Activated CD8-positive, alpha-beta T cell treated with anti-CD3 and anti-CD28 coated beads for 36 hours (primary cell): ENCODE measurements around the gene STOX1. TPM values are rescaled to one million over a fixed set of nuclear protein-coding genes. Genes with fewer than 3 reads are reported as not detected.
"Not testable (repeated sequence)": the region's sequence is repeated elsewhere in the genome, so short reads cannot be mapped to it uniquely, and the experiment has no call there.

Experiments used
- ATAC-seq: fragments of 200-7000 bp; cut with Tn5 transposase; one replicate; pipeline ENCODE4 v1.10.0; 2021; ENCODE audit warnings: mild to moderate bottlenecking, moderate library complexity
- CTCF ChIA-PET: fragments of 350-600 bp; sonication (Branson Sonifier 250); formaldehyde crosslinking; loops from one replicate; lab custom pipeline; 2021; ENCODE audit warnings: antibody characterized with exemption; lab: Charles Lee
- POLR2A ChIA-PET: fragments of 350-600 bp; sonication (Branson Sonifier 250); formaldehyde crosslinking; loops from one replicate; lab custom pipeline; 2021; ENCODE audit warnings: antibody characterized with exemption; lab: Charles Lee
- DNase-seq: peaks from one replicate; pipeline ENCODE4 v3.0.0-alpha.2; 2020
- H3K27ac Mint-ChIP-seq: one replicate; pipeline ENCODE4 v1.8.0; 2021; ENCODE audit warnings: mild to moderate bottlenecking, mixed read lengths
- H3K27me3 Mint-ChIP-seq: one replicate; pipeline ENCODE4 v1.8.0; 2021; ENCODE audit warnings: mixed read lengths
- H3K36me3 Mint-ChIP-seq: one replicate; pipeline ENCODE4 v1.8.0; 2021; ENCODE audit warnings: low read depth, mixed read lengths
- H3K4me1 Mint-ChIP-seq: one replicate; pipeline ENCODE4 v1.8.0; 2021; ENCODE audit warnings: low read depth, mixed read lengths
- H3K4me3 Mint-ChIP-seq: one replicate; pipeline ENCODE4 v1.8.0; 2021; ENCODE audit warnings: mild to moderate bottlenecking, moderate library complexity, mixed read lengths
- H3K9me3 Mint-ChIP-seq: one replicate; pipeline ENCODE4 v1.8.0; 2021; ENCODE audit warnings: mixed read lengths
- CTCF ChIP-seq: fragments of 200-600 bp; IDR thresholded peaks from one replicate; pipeline ENCODE4 v1.8.0; 2022; ENCODE audit warnings: antibody characterized with exemption, mild to moderate bottlenecking
- intact Hi-C: fragments of 100-400 bp; cut with micrococcal nuclease; formaldehyde crosslinking; loops from one replicate; pipeline ENCODE4 v1.10.0; 2022
- total RNA-seq, 2 experiments: library from RNA; stranded (reverse); gene quantifications; one replicate each; pipeline ENCODE4 v1.2.3, GENCODE V29; 2021

The STOX1 gene
- total RNA-seq, 2 experiments from 2014 or later = 0.22 to 0.36 TPM

- no peak for TF ChIP-seq CTCF
- ChIA-PET CTCF (interaction anchor here (1.2 kb wide), 1 partner anchor 27 kb away, joined by 3 read pairs; no protein-coding TSS in a partner anchor), POLR2A (interaction anchor here (1.7 kb wide), 1 partner anchor 10 kb away, joined by 5 read pairs; no protein-coding TSS in a partner anchor)
- intact Hi-C loops = no loop called here
- Mint-ChIP-seq H3K36me3 (peaks cover 35% of the 10 kb centered on the region), H3K27me3 (no peaks in the 10 kb centered on the region), H3K27ac (peak overlapping the region; percentile 71), H3K4me1 (peaks cover 9% of the 10 kb centered on the region), H3K4me3 (no peak overlapping the region), H3K9me3 (no peaks in the 10 kb centered on the region)
- ATAC-seq = no peak
- no peak for DNase-seq
Measured at GRCh38 chr10:68924593-68924992, 97.3 kb downstream of the STOX1 start.

- no peak for TF ChIP-seq CTCF
- Mint-ChIP-seq H3K27ac (peak overlapping the region; percentile 25), H3K27me3 (no peaks in the 10 kb centered on the region), H3K36me3 (peaks cover 33% of the 10 kb centered on the region), H3K4me1 (peaks cover 9% of the 10 kb centered on the region), H3K9me3 (no peaks in the 10 kb centered on the region), H3K4me3 (no peak overlapping the region)
- ChIA-PET POLR2A (interaction anchor here (1.7 kb wide), 1 partner anchor 11 kb away, joined by 5 read pairs; no protein-coding TSS in a partner anchor), CTCF (no interaction called here)
- no peak for DNase-seq
- intact Hi-C loops = no loop called here
- no peak for ATAC-seq
Measured at GRCh38 chr10:68925489-68925888, 98.2 kb downstream of the STOX1 start.

GRCh38 chr10:68929157-68929556 is 101.8 kb downstream of the STOX1 start:
- H3K9me3 Mint-ChIP-seq, H3K27me3 Mint-ChIP-seq, H3K27ac Mint-ChIP-seq, H3K4me1 Mint-ChIP-seq, intact Hi-C loops, CTCF ChIA-PET, ATAC-seq, H3K4me3 Mint-ChIP-seq, DNase-seq, POLR2A ChIA-PET: not testable (repeated sequence)
- peaks cover 39% of the 10 kb centered on the region for H3K36me3 Mint-ChIP-seq

GRCh38 chr10:68929888-68930287 is 102.6 kb downstream of the STOX1 start:
- CTCF ChIA-PET, DNase-seq, H3K4me3 Mint-ChIP-seq: not testable (repeated sequence)

GRCh38 chr10:68932860-68933259 is 105.5 kb downstream of the STOX1 start:
- DNase-seq, H3K4me1 Mint-ChIP-seq, H3K27me3 Mint-ChIP-seq, H3K9me3 Mint-ChIP-seq, H3K4me3 Mint-ChIP-seq, ATAC-seq, intact Hi-C loops, H3K27ac Mint-ChIP-seq: not testable (repeated sequence)
- ChIA-PET POLR2A (interaction anchor here (2.5 kb wide), 1 partner anchor 24 kb away, joined by 8 read pairs; the partner anchor contains the start of gene DDX21), CTCF (interaction anchor here (1.5 to 1.8 kb wide), 2 partner anchors 23 to 50 kb away, joined by 3 to 6 read pairs; partner anchors contain the start of gene DDX21)
- peaks cover 41% of the 10 kb centered on the region for H3K36me3 Mint-ChIP-seq

More at GRCh38 chr10:68929888-68930287, 102.6 kb downstream of the STOX1 start:
- H3K9me3 Mint-ChIP-seq, intact Hi-C loops, ATAC-seq, H3K4me1 Mint-ChIP-seq, POLR2A ChIA-PET, H3K27ac Mint-ChIP-seq, H3K27me3 Mint-ChIP-seq: not testable (repeated sequence)
- peaks cover 35% of the 10 kb centered on the region for H3K36me3 Mint-ChIP-seq

GRCh38 chr10:68934994-68935393 is 107.7 kb downstream of the STOX1 start:
- H3K27me3 Mint-ChIP-seq = no peaks in the 10 kb centered on the region
- H3K27ac Mint-ChIP-seq = peak overlapping the region; percentile 20
- ATAC-seq = no peak
- CTCF ChIA-PET = no interaction called here
- peaks cover 12% of the 10 kb centered on the region for H3K4me1 Mint-ChIP-seq
- POLR2A ChIA-PET = interaction anchor here (0.7 to 2.0 kb wide), 3 partner anchors 18 to 32 kb away, joined by 3 to 6 read pairs (median 3); partner anchors contain the start of gene DDX21
- no peaks in the 10 kb centered on the region for H3K9me3 Mint-ChIP-seq
- H3K4me3 Mint-ChIP-seq = no peak overlapping the region
- DNase-seq = no peak
- intact Hi-C loops = no loop called here
- TF ChIP-seq CTCF = no peak
- H3K36me3 Mint-ChIP-seq = peaks cover 46% of the 10 kb centered on the region
